Loucy (cell line): ENCODE results near the gene PARVA.

Source experiments
- H2AFZ ChIP-seq: fragments of 200-600 bp; sonication (generic); 2 replicates; pipeline ENCODE4 v1.6.0; 2016; ENCODE audit warnings: antibody characterized with exemption, mild to moderate bottlenecking, low read length, moderate library complexity
- H3F3A ChIP-seq: fragments of 200-600 bp; 2 replicates; pipeline ENCODE4 v1.6.0; 2016; ENCODE audit warnings: antibody characterized with exemption, low read depth, mild to moderate bottlenecking
- H3K27me3 ChIP-seq: fragments of 200-600 bp; sonication (generic); 2 replicates; pipeline ENCODE4 v1.6.1; 2014; ENCODE audit warnings: low read length, mild to moderate bottlenecking; ENCODE audit not compliant: insufficient read depth, poor library complexity, severe bottlenecking
- H3K36me3 ChIP-seq: fragments of 200-600 bp; sonication (generic); 2 replicates; pipeline ENCODE4 v1.6.1; 2016; ENCODE audit warnings: low read length; ENCODE audit not compliant: insufficient read depth
- H3K4me1 ChIP-seq: fragments of 200-600 bp; sonication (generic); 2 replicates; pipeline ENCODE4 v1.5.1; 2014; ENCODE audit warnings: low read length, mild to moderate bottlenecking; ENCODE audit not compliant: insufficient read depth, poor library complexity, severe bottlenecking
- H3K4me2 ChIP-seq: fragments of 200-600 bp; sonication (generic); 2 replicates; pipeline ENCODE4 v1.6.0; 2014; ENCODE audit warnings: antibody characterized with exemption, low read length, low read depth, mild to moderate bottlenecking; ENCODE audit not compliant: poor library complexity, severe bottlenecking
- H3K4me3 ChIP-seq: fragments of 200-600 bp; sonication (generic); 2 replicates; pipeline ENCODE4 v1.5.1; 2014; ENCODE audit warnings: low read length, mild to moderate bottlenecking, mixed read lengths; ENCODE audit not compliant: poor library complexity, severe bottlenecking
- H3K79me2 ChIP-seq: fragments of 200-600 bp; sonication (generic); 2 replicates; pipeline ENCODE4 v1.6.1; 2014; ENCODE audit warnings: low read length; ENCODE audit not compliant: insufficient read depth
- H3K9ac ChIP-seq: fragments of 200-600 bp; sonication (generic); 2 replicates; pipeline ENCODE4 v1.6.0; 2014; ENCODE audit warnings: mild to moderate bottlenecking, low read depth, low read length, moderate library complexity; ENCODE audit not compliant: poor library complexity, severe bottlenecking
- H3K9me2 ChIP-seq: fragments of 200-600 bp; sonication (generic); replicated peaks from 2 replicates; pipeline ENCODE4 v1.6.1; 2016; ENCODE audit warnings: low read depth, low read length, mixed read lengths
- H3K9me3 ChIP-seq: fragments of 200-600 bp; sonication (generic); 2 replicates; pipeline ENCODE4 v1.6.1; 2014; ENCODE audit warnings: mild to moderate bottlenecking, antibody characterized with exemption, low read length, low read depth; ENCODE audit not compliant: insufficient read depth
- H4K20me1 ChIP-seq: fragments of 200-600 bp; sonication (generic); 2 replicates; pipeline ENCODE4 v1.6.0; 2014; ENCODE audit warnings: antibody characterized with exemption, low read length, mild to moderate bottlenecking; ENCODE audit not compliant: insufficient read depth, poor library complexity, severe bottlenecking
- CTCF ChIP-seq: fragments of 200-600 bp; sonication (generic); conservative IDR thresholded peaks from 2 replicates; pipeline ENCODE4 v1.5.1; 2014; ENCODE audit warnings: mild to moderate bottlenecking, antibody characterized with exemption, low read length
- EZH2phosphoT487 ChIP-seq: fragments of 200-600 bp; IDR thresholded peaks from 2 replicates; pipeline ENCODE4 v1.6.1; 2018; ENCODE audit warnings: antibody characterized with exemption, mild to moderate bottlenecking, moderate library complexity, borderline replicate concordance

PARVA gene

GRCh38 chr11:12440565-12440964 lies 63.2 kb downstream of the PARVA start:
- Histone ChIP-seq H3K4me1 (peaks cover 3% of the 10 kb centered on the region), H3K36me3 (no peaks in the 10 kb centered on the region), H3K79me2 (no peaks in the 10 kb centered on the region)

GRCh38 chr11:12441231-12441861 lies 64.0 kb downstream of the PARVA start:
- Histone ChIP-seq H3K9ac (no peak overlapping the region), H3F3A (no peaks in the 10 kb centered on the region), H3K9me3 (no peaks in the 10 kb centered on the region), H4K20me1 (no peaks in the 10 kb centered on the region), H3K4me1 (peaks cover 3% of the 10 kb centered on the region), H3K79me2 (no peaks in the 10 kb centered on the region), H3K9me2 (no peaks in the 10 kb centered on the region), H2AFZ (no peak overlapping the region), H3K27me3 (no peaks in the 10 kb centered on the region), H3K4me3 (no peak overlapping the region), H3K4me2 (no peak overlapping the region), H3K36me3 (no peaks in the 10 kb centered on the region)
- no peak for TF ChIP-seq CTCF
- TF ChIP-seq EZH2phosphoT487 = no peak

More at GRCh38 chr11:12440565-12440964, 63.2 kb downstream of the PARVA start:
- Histone ChIP-seq H3K4me3 (no peak overlapping the region), H3K9ac (no peak overlapping the region), H3K9me3 (no peaks in the 10 kb centered on the region), H3K4me2 (no peak overlapping the region), H2AFZ (no peak overlapping the region), H3K27me3 (no peaks in the 10 kb centered on the region), H4K20me1 (no peaks in the 10 kb centered on the region), H3F3A (no peaks in the 10 kb centered on the region), H3K9me2 (no peaks in the 10 kb centered on the region)
- no peak for TF ChIP-seq EZH2phosphoT487
- TF ChIP-seq CTCF = no peak

- Histone ChIP-seq H3K4me1 (peaks cover 2% of the 10 kb centered on the region), H3K79me2 (no peaks in the 10 kb centered on the region), H3K4me2 (no peak overlapping the region), H3K9ac (no peak overlapping the region), H3K27me3 (no peaks in the 10 kb centered on the region), H2AFZ (no peak overlapping the region), H4K20me1 (no peaks in the 10 kb centered on the region), H3K9me2 (no peaks in the 10 kb centered on the region), H3K4me3 (no peak overlapping the region), H3F3A (no peaks in the 10 kb centered on the region), H3K9me3 (no peaks in the 10 kb centered on the region), H3K36me3 (no peaks in the 10 kb centered on the region)
- TF ChIP-seq EZH2phosphoT487 (no peak), CTCF (no peak)
Measured at GRCh38 chr11:12444601-12445000, 67.2 kb downstream of the PARVA start.
